Liver (tissue), 9 donors: ENCODE results near the gene ARPC5L. TPM values are rescaled to one million over a fixed set of nuclear protein-coding genes. Genes with fewer than 3 reads are reported as not detected.

Experiments
- DNase-seq: peaks from one replicate; pipeline ENCODE4 v3.0.0-alpha.2; 2017; ENCODE audit warnings: low spot score
- H3K27ac ChIP-seq, 2 donors: one replicate each; pipeline ENCODE4 v1.7.0; 2013; ENCODE audit warnings: inconsistent platforms in 2 of 2, low read length in 2 of 2, control low read depth in 1 of 2, low read depth in 1 of 2, mild to moderate bottlenecking in 1 of 2
- H3K27me3 ChIP-seq, 4 donors: one replicate each; pipeline versions ENCODE4 v1.6.1 to v1.7.0; 2013; ENCODE audit warnings: low read length in 3 of 4, inconsistent platforms in 1 of 4, mild to moderate bottlenecking in 1 of 4, moderate library complexity in 1 of 4; ENCODE audit not compliant: control insufficient read depth in 4 of 4, insufficient read depth in 4 of 4
- H3K36me3 ChIP-seq, 4 donors: one replicate each; pipeline versions ENCODE4 v1.6.1 to v1.7.0; 2013; ENCODE audit warnings: low read length in 3 of 4, mild to moderate bottlenecking in 3 of 4, low read depth in 1 of 4, moderate library complexity in 1 of 4; ENCODE audit not compliant: control insufficient read depth in 4 of 4, insufficient read depth in 3 of 4
- H3K4me1 ChIP-seq, 4 donors: one replicate each; pipeline versions ENCODE4 v1.6.1 to v1.7.0; 2013; ENCODE audit warnings: low read length in 3 of 4, mild to moderate bottlenecking in 3 of 4, moderate library complexity in 1 of 4; ENCODE audit not compliant: control insufficient read depth in 4 of 4, insufficient read depth in 4 of 4
- H3K4me3 ChIP-seq, 3 donors: one replicate each; pipeline versions ENCODE4 v1.6.1 to v1.7.0; 2013; ENCODE audit warnings: low read length in 3 of 3, control low read depth in 1 of 3, low read depth in 1 of 3, mild to moderate bottlenecking in 1 of 3
- H3K9ac ChIP-seq, 2 donors: one replicate each; pipeline ENCODE4 v1.7.0; 2013; ENCODE audit warnings: low read length in 2 of 2, mild to moderate bottlenecking in 2 of 2, moderate library complexity in 2 of 2, control low read depth in 1 of 2, low read depth in 1 of 2
- H3K9me3 ChIP-seq, 4 donors: one replicate each; pipeline versions ENCODE4 v1.6.1 to v1.7.0; 2013; ENCODE audit warnings: low read length in 3 of 4; ENCODE audit not compliant: control insufficient read depth in 4 of 4
- EGR1 ChIP-seq, 2 donors: IDR thresholded peaks; 2 replicates each; pipeline ENCODE4 v1.6.1; 2016 to 2018; ENCODE audit warnings: antibody characterized with exemption in 2 of 2, low read depth in 2 of 2
- FOXA1 ChIP-seq: IDR thresholded peaks from 2 replicates; pipeline ENCODE4 v1.6.1; 2016; ENCODE audit warnings: antibody characterized with exemption
- FOXA2 ChIP-seq: IDR thresholded peaks from 2 replicates; pipeline ENCODE4 v1.6.1; 2016; ENCODE audit warnings: antibody characterized with exemption
- GABPA ChIP-seq, 2 donors: IDR thresholded peaks in 1 of 2; conservative IDR thresholded peaks in 1 of 2; 2 replicates each; pipeline ENCODE4 v1.6.1; 2016; ENCODE audit warnings: antibody characterized with exemption in 2 of 2, mild to moderate bottlenecking in 1 of 2, moderate library complexity in 1 of 2
- HNF4A ChIP-seq, 2 donors: conservative IDR thresholded peaks; 2 replicates each; pipeline ENCODE4 v1.6.1; 2016; ENCODE audit warnings: antibody characterized with exemption in 2 of 2, mild to moderate bottlenecking in 2 of 2
- HNF4G ChIP-seq: IDR thresholded peaks from 2 replicates; pipeline ENCODE4 v1.6.1; 2016; ENCODE audit warnings: antibody characterized with exemption
- JUND ChIP-seq, 2 donors: IDR thresholded peaks; 2 replicates each; pipeline ENCODE4 v1.6.1; 2016; ENCODE audit warnings: antibody characterized with exemption in 2 of 2
- NR2F2 ChIP-seq: IDR thresholded peaks from 2 replicates; pipeline ENCODE4 v1.6.1; 2016; ENCODE audit warnings: antibody characterized with exemption
- RAD21 ChIP-seq, 2 donors: IDR thresholded peaks; 2 replicates each; pipeline ENCODE4 v1.6.1; 2016; ENCODE audit warnings: antibody characterized with exemption in 2 of 2, mild to moderate bottlenecking in 2 of 2
- REST ChIP-seq: IDR thresholded peaks from 2 replicates; pipeline ENCODE4 v1.6.1; 2016; ENCODE audit warnings: antibody characterized with exemption, mild to moderate bottlenecking
- RXRA ChIP-seq, 2 donors: IDR thresholded peaks; 2 replicates each; pipeline ENCODE4 v1.6.1; 2017 to 2018; ENCODE audit warnings: antibody characterized with exemption in 2 of 2, mild to moderate bottlenecking in 1 of 2
- SP1 ChIP-seq: IDR thresholded peaks from 2 replicates; pipeline ENCODE4 v1.6.1; 2018; ENCODE audit warnings: antibody characterized with exemption, mild to moderate bottlenecking
- TAF1 ChIP-seq: conservative IDR thresholded peaks from 2 replicates; pipeline ENCODE4 v1.6.1; 2016; ENCODE audit warnings: antibody characterized with exemption, mild to moderate bottlenecking
- YY1 ChIP-seq: IDR thresholded peaks from 2 replicates; pipeline ENCODE4 v1.6.1; 2016; ENCODE audit warnings: antibody characterized with exemption, mild to moderate bottlenecking
- ZBTB33 ChIP-seq: IDR thresholded peaks from 2 replicates; pipeline ENCODE4 v1.6.1; 2016; ENCODE audit warnings: antibody characterized with exemption
- WGBS: extraction: QIAGEN DNeasy Blood & Tissue Kit; methylation state at CpG from one replicate; pipeline ENCODE4 v1.1.7; 2013; 5-methylcytosine and 5-hydroxymethylcytosine counted together
- polyA plus RNA-seq, 2 donors: library from polyadenylated mRNA; stranded (reverse) in 1 of 2; unstranded in 1 of 2; fragments of 200-250 nt in 1 of 2; fragments of >200 nt in 1 of 2; fragmentation: Nextera tagmentation in 1 of 2; extraction: Ambion mirVana in 1 of 2; gene quantifications; one replicate each; pipeline versions ENCODE4 v1.2.1 to v1.2.3, GENCODE V29; 2013 to 2015
- total RNA-seq, 2 donors: library from RNA; depleted of rRNA; stranded (reverse); fragments of >200 nt; gene quantifications; one replicate each; pipeline ENCODE4 v1.2.3, GENCODE V29; 2014
- TF ChIP-seq, protein P1 (sequence below): IDR thresholded peaks from 2 replicates; pipeline ENCODE4 v1.6.1; 2016; ENCODE audit warnings: antibody characterized with exemption
- donor health status: healthy.
- donor health status: healthy.
- donor health status: healthy.
- donor health status: healthy.
- donor health status: healthy.

ARPC5L gene
- total and polyA plus RNA-seq, 4 donors: 9.3 to 31.2 (median 17.8) TPM

- no peak overlapping the region for H3K9ac ChIP-seq
- H3K27ac ChIP-seq: no peak overlapping the region
- H3K4me1 ChIP-seq: no peaks in the 10 kb centered on the region
- H3K36me3 ChIP-seq: peaks cover 8 to 38% (median 30%) of the 10 kb centered on the region in 4 donors
- 78% methylated on average over 1 of the region's 1 CpG for WGBS
- no peak overlapping the region for H3K4me3 ChIP-seq
- H3K9me3 ChIP-seq: no peaks in the 10 kb centered on the region
- no peak for TF ChIP-seq HNF4G
- DNase-seq: no peak
- H3K27me3 ChIP-seq: no peaks in the 10 kb centered on the region
These were observed 45.0 kb downstream of the ARPC5L start for GRCh38 chr9:124906966-124907365.

GRCh38 chr9:124908098-124908497, 46.2 kb downstream of the ARPC5L start:
- H3K4me3 ChIP-seq: no peak overlapping the region
- no peak for DNase-seq
- WGBS: 94% methylated on average over 2 of the region's 2 CpGs
- H3K9ac ChIP-seq: no peak overlapping the region
- H3K27ac ChIP-seq: no peak overlapping the region
- no peaks in the 10 kb centered on the region for H3K9me3 ChIP-seq
- H3K36me3 ChIP-seq: peaks cover 8 to 39% (median 32%) of the 10 kb centered on the region in 4 donors
- TF ChIP-seq RXRA (IDR thresholded peaks at IDR 0.05) (no peak), EGR1 (IDR thresholded peaks at IDR 0.05; ENCODE audit: low read depth in 2 of 2) (no peak), JUND (IDR thresholded peaks at IDR 0.05) (no peak), YY1 (no peak), FOXA2 (no peak), GABPA (IDR thresholded peaks at IDR 0.05 in 1 of 2, conservative IDR thresholded peaks at IDR 0.05 in 1 of 2) (no peak), FOXA1 (no peak), NR2F2 (no peak), TAF1 (no peak), RAD21 (IDR thresholded peaks at IDR 0.05) (no peak), REST (no peak), SP1 (no peak), ZBTB33 (no peak), HNF4G (no peak), HNF4A (conservative IDR thresholded peaks at IDR 0.05) (no peak)
- TF ChIP-seq, protein P1, sequence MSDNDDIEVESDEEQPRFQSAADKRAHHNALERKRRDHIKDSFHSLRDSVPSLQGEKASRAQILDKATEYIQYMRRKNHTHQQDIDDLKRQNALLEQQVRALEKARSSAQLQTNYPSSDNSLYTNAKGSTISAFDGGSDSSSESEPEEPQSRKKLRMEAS: no peak
- no peaks in the 10 kb centered on the region for H3K27me3 ChIP-seq
- no peaks in the 10 kb centered on the region for H3K4me1 ChIP-seq
